ENCODE data around the gene LGALS12. TPM values are rescaled to one million over a fixed set of nuclear protein-coding genes. Genes with fewer than 3 reads are reported as not detected.

LGALS12 gene
- total and polyA plus RNA-seq, 2 donors (not counting 1 experiment from before 2014, with no cell fraction given), result not detected

DNA sequence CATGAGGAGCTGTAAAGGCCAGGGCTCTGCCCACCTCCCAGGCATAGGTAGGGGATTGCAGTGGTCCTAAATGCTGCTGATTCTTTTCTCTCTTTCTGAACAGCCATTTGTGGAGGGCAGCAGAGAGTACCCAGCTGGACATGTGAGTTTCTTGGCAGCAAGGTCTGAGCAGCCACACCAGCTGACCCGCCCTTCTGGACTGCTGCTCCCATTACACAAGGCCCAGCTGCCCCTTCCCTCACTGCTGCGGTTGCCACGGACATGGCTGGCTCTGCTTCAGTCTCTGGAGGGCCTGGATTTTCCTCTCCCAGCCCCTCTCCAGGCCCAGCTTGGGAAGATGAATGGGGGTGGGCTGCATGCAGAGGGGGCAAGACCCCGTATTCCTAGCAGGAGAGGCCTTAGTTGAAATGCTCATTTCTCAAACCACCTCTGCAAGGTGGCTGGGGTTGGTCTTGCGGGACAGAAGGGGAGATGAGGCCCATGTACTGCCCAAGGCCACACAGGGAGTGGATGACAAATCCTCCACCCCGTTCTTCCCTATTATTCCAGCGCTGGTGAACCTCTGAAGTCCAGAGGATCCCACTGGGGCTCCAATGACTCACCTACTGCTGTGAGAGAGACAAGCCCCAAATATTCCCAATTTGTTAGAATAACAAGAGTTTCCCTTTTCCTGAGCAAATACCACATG is 4.6 kb downstream of the LGALS12 start:
- Histone ChIP-seq H3K4me3 (replicated peaks in 1 of 4; ENCODE audit: control extremely low read depth in 1 of 4, insufficient read depth in 1 of 4, low read depth in 3 of 4, low read length in 4 of 4) (no peak overlapping the region), H4K20me1 (ENCODE audit: control insufficient read depth, extremely low read depth, insufficient read depth, low read length) (no peaks in the 10 kb centered on the region)

GRCh38 chr11:63511048-63511748 is 5.3 kb downstream of the LGALS12 start:
- no peaks in the 10 kb centered on the region for H3K9me3 ChIP-seq (ENCODE audit: control insufficient read depth, insufficient read depth, low read depth, low read length)
- no peak for DNase-seq (ENCODE audit: low read depth in 2 of 2)
- no peaks in the 10 kb centered on the region for H4K20me1 ChIP-seq (ENCODE audit: control insufficient read depth, extremely low read depth, insufficient read depth, low read length)
- H2AFZ ChIP-seq (ENCODE audit: low read length), result no peak overlapping the region
- H3K79me2 ChIP-seq (ENCODE audit: control insufficient read depth, insufficient read depth, low read length), result no peaks in the 10 kb centered on the region
- H3K4me1 ChIP-seq (ENCODE audit: control insufficient read depth, extremely low read depth, insufficient read depth, low read length), result no peaks in the 10 kb centered on the region
- H3K4me3 ChIP-seq (replicated peaks in 1 of 4; ENCODE audit: control extremely low read depth in 1 of 4, insufficient read depth in 1 of 4, low read depth in 3 of 4, low read length in 4 of 4), result no peak overlapping the region
- no peak overlapping the region for H3K27ac ChIP-seq (ENCODE audit: insufficient read depth, low read length)
- H3K27me3 ChIP-seq (ENCODE audit: control insufficient read depth, insufficient read depth, low read length), result no peaks in the 10 kb centered on the region
- TF ChIP-seq, protein P1, sequence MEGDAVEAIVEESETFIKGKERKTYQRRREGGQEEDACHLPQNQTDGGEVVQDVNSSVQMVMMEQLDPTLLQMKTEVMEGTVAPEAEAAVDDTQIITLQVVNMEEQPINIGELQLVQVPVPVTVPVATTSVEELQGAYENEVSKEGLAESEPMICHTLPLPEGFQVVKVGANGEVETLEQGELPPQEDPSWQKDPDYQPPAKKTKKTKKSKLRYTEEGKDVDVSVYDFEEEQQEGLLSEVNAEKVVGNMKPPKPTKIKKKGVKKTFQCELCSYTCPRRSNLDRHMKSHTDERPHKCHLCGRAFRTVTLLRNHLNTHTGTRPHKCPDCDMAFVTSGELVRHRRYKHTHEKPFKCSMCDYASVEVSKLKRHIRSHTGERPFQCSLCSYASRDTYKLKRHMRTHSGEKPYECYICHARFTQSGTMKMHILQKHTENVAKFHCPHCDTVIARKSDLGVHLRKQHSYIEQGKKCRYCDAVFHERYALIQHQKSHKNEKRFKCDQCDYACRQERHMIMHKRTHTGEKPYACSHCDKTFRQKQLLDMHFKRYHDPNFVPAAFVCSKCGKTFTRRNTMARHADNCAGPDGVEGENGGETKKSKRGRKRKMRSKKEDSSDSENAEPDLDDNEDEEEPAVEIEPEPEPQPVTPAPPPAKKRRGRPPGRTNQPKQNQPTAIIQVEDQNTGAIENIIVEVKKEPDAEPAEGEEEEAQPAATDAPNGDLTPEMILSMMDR (conservative IDR thresholded peaks at IDR 0.05 in 1 of 2, IDR thresholded peaks at IDR 0.05 in 1 of 2; ENCODE audit: low read depth in 1 of 2, low read length in 2 of 2), result no peak
- TF ChIP-seq EZH2 (IDR thresholded peaks at IDR 0.05; ENCODE audit: low read length, missing control alignments), result no peak
- no peak overlapping the region for H3K9ac ChIP-seq (ENCODE audit: insufficient read depth, low read length)
- H3K4me2 ChIP-seq (ENCODE audit: extremely low read depth, insufficient read depth, low read length), result no peak overlapping the region
- no peaks in the 10 kb centered on the region for H3K36me3 ChIP-seq (ENCODE audit: control insufficient read depth, insufficient read depth, low read length)

More for the DNA sequence above, 4.6 kb downstream of the LGALS12 start:
- DNase-seq (ENCODE audit: low read depth in 2 of 2), result peak; percentile 63 to 81
- Histone ChIP-seq H3K36me3 (ENCODE audit: control insufficient read depth, insufficient read depth, low read length) (no peaks in the 10 kb centered on the region), H3K4me1 (ENCODE audit: control insufficient read depth, extremely low read depth, insufficient read depth, low read length) (no peaks in the 10 kb centered on the region), H2AFZ (ENCODE audit: low read length) (no peak overlapping the region), H3K79me2 (ENCODE audit: control insufficient read depth, insufficient read depth, low read length) (no peaks in the 10 kb centered on the region), H3K9ac (ENCODE audit: insufficient read depth, low read length) (no peak overlapping the region), H3K27me3 (ENCODE audit: control insufficient read depth, insufficient read depth, low read length) (no peaks in the 10 kb centered on the region), H3K27ac (ENCODE audit: insufficient read depth, low read length) (no peak overlapping the region), H3K4me2 (ENCODE audit: extremely low read depth, insufficient read depth, low read length) (no peak overlapping the region), H3K9me3 (ENCODE audit: control insufficient read depth, insufficient read depth, low read depth, low read length) (no peaks in the 10 kb centered on the region)
- no peak for TF ChIP-seq EZH2 (IDR thresholded peaks at IDR 0.05; ENCODE audit: low read length, missing control alignments)
- TF ChIP-seq, protein P1 (conservative IDR thresholded peaks at IDR 0.05 in 1 of 2, IDR thresholded peaks at IDR 0.05 in 1 of 2; ENCODE audit: low read depth in 1 of 2, low read length in 2 of 2), result no peak

- H3K9me3 ChIP-seq (ENCODE audit: control insufficient read depth, insufficient read depth, low read depth, low read length), result no peaks in the 10 kb centered on the region
- H3K4me1 ChIP-seq (ENCODE audit: control insufficient read depth, extremely low read depth, insufficient read depth, low read length), result no peaks in the 10 kb centered on the region
- H4K20me1 ChIP-seq (ENCODE audit: control insufficient read depth, extremely low read depth, insufficient read depth, low read length), result no peaks in the 10 kb centered on the region
- no peaks in the 10 kb centered on the region for H3K36me3 ChIP-seq (ENCODE audit: control insufficient read depth, insufficient read depth, low read length)
- no peak overlapping the region for H3K4me3 ChIP-seq (replicated peaks in 1 of 4; ENCODE audit: control extremely low read depth in 1 of 4, insufficient read depth in 1 of 4, low read depth in 3 of 4, low read length in 4 of 4)
- no peak for TF ChIP-seq EZH2 (IDR thresholded peaks at IDR 0.05; ENCODE audit: low read length, missing control alignments)
- TF ChIP-seq, protein P1 (conservative IDR thresholded peaks at IDR 0.05 in 1 of 2, IDR thresholded peaks at IDR 0.05 in 1 of 2; ENCODE audit: low read depth in 1 of 2, low read length in 2 of 2), result no peak
- DNase-seq (ENCODE audit: low read depth in 2 of 2), result no peak
- H3K27ac ChIP-seq (ENCODE audit: insufficient read depth, low read length), result no peak overlapping the region
- H3K9ac ChIP-seq (ENCODE audit: insufficient read depth, low read length), result no peak overlapping the region
- no peaks in the 10 kb centered on the region for H3K27me3 ChIP-seq (ENCODE audit: control insufficient read depth, insufficient read depth, low read length)
- H3K4me2 ChIP-seq (ENCODE audit: extremely low read depth, insufficient read depth, low read length), result no peak overlapping the region
- no peaks in the 10 kb centered on the region for H3K79me2 ChIP-seq (ENCODE audit: control insufficient read depth, insufficient read depth, low read length)
- no peak overlapping the region for H2AFZ ChIP-seq (ENCODE audit: low read length)
Observed at GRCh38 chr11:63512816-63513215, 6.9 kb downstream of the LGALS12 start.

Data from fibroblast of lung (primary cell).